Activated CD8-positive, alpha-beta memory T cell treated with anti-CD3 and anti-CD28 coated beads for 36 hours (primary cell): ENCODE measurements around the gene TSPAN5. TPM values are rescaled to one million over a fixed set of nuclear protein-coding genes. Genes with fewer than 3 reads are reported as not detected.

ENCODE experiments used
- CTCF ChIA-PET: fragments of 350-600 bp; sonication (Branson Sonifier 250); formaldehyde crosslinking; loops from one replicate; lab custom pipeline; 2021; ENCODE audit warnings: antibody characterized with exemption; lab: Charles Lee
- POLR2A ChIA-PET: fragments of 350-600 bp; sonication (Branson Sonifier 250); formaldehyde crosslinking; loops from one replicate; lab custom pipeline; 2021; ENCODE audit warnings: antibody characterized with exemption; lab: Charles Lee
- total RNA-seq, 2 experiments: library from RNA; stranded (reverse); gene quantifications; one replicate each; pipeline ENCODE4 v1.2.3, GENCODE V29; 2021

The TSPAN5 gene
- total RNA-seq, 2 experiments from 2014 or later = 19.7 to 21.0 TPM

GRCh38 chr4:98677799-98678198 is 19.4 kb upstream of the TSPAN5 start:
- ChIA-PET POLR2A (no interaction called here), CTCF (interaction anchor here (0.7 kb wide), 1 partner anchor 18 kb away, joined by 3 read pairs; no protein-coding TSS in a partner anchor)

GRCh38 chr4:98674404-98675173 is 16.2 kb upstream of the TSPAN5 start:
- ChIA-PET CTCF (no interaction called here), POLR2A (no interaction called here)

GRCh38 chr4:98673978-98674377 is 15.6 kb upstream of the TSPAN5 start:
- CTCF ChIA-PET = no interaction called here
- POLR2A ChIA-PET = no interaction called here

GRCh38 chr4:98673288-98673644 is 14.9 kb upstream of the TSPAN5 start:
- CTCF ChIA-PET = no interaction called here
- POLR2A ChIA-PET = no interaction called here

GRCh38 chr4:98672583-98673287 is 14.3 kb upstream of the TSPAN5 start:
- ChIA-PET CTCF (no interaction called here), POLR2A (no interaction called here)

- POLR2A ChIA-PET = interaction anchor here (0.6 kb wide), 1 partner anchor 258 kb away, joined by 4 read pairs; no protein-coding TSS in a partner anchor
- CTCF ChIA-PET = no interaction called here
Observed at GRCh38 chr4:98671131-98671530, 12.7 kb upstream of the TSPAN5 start.

- ChIA-PET CTCF (no interaction called here), POLR2A (no interaction called here)
Observed at GRCh38 chr4:98670186-98670585, 11.8 kb upstream of the TSPAN5 start.

- CTCF ChIA-PET = interaction anchor here (1.4 kb wide), 1 partner anchor 64 kb away, joined by 3 read pairs; no protein-coding TSS in a partner anchor
Observed at GRCh38 chr4:98669577-98669976, 11.2 kb upstream of the TSPAN5 start.

GRCh38 chr4:98664959-98665358 is 6.5 kb upstream of the TSPAN5 start:
- ChIA-PET CTCF (interaction anchor here (1.6 kb wide), 1 partner anchor 328 kb away, joined by 3 read pairs; no protein-coding TSS in a partner anchor), POLR2A (no interaction called here)

More at GRCh38 chr4:98669577-98669976, 11.2 kb upstream of the TSPAN5 start:
- POLR2A ChIA-PET = no interaction called here

GRCh38 chr4:98663226-98664006 is 5.0 kb upstream of the TSPAN5 start:
- ChIA-PET CTCF (interaction anchor here (1.6 kb wide), 1 partner anchor 330 kb away, joined by 3 read pairs; no protein-coding TSS in a partner anchor), POLR2A (interaction anchor here (0.5 to 0.9 kb wide), 3 partner anchors 60 to 266 kb away, joined by 3 to 5 read pairs (median 3); partner anchors contain the start of gene EIF4E)

- ChIA-PET POLR2A (interaction anchor here (0.5 to 1.3 kb wide), 2 partner anchors 59 to 179 kb away, joined by 3 read pairs; no protein-coding TSS in a partner anchor), CTCF (no interaction called here)
Observed at GRCh38 chr4:98662626-98663225, 4.3 kb upstream of the TSPAN5 start.

- ChIA-PET POLR2A (interaction anchor here (1.3 kb wide), 1 partner anchor 179 kb away, joined by 3 read pairs; no protein-coding TSS in a partner anchor), CTCF (no interaction called here)
Observed at GRCh38 chr4:98662055-98662453, 3.6 kb upstream of the TSPAN5 start.

GRCh38 chr4:98661371-98662054 is 3.1 kb upstream of the TSPAN5 start:
- ChIA-PET POLR2A (interaction anchor here (1.3 kb wide), 1 partner anchor 178 kb away, joined by 3 read pairs; no protein-coding TSS in a partner anchor), CTCF (no interaction called here)

- CTCF ChIA-PET = interaction anchor here (1.6 kb wide), 1 partner anchor 192 kb away, joined by 7 read pairs; no protein-coding TSS in a partner anchor
- POLR2A ChIA-PET = interaction anchor here (0.5 to 1.0 kb wide), 3 partner anchors 38 to 269 kb away, joined by 3 to 4 read pairs (median 3); no protein-coding TSS in a partner anchor
Observed at GRCh38 chr4:98659741-98660462, 1.5 kb upstream of the TSPAN5 start.

GRCh38 chr4:98659106-98659592 is 738 bp upstream of the TSPAN5 start:
- POLR2A ChIA-PET = interaction anchor here (1.0 to 2.0 kb wide), 3 partner anchors 174 to 270 kb away, joined by 3 to 19 read pairs (median 10); partner anchors contain the start of gene EIF4E

GRCh38 chr4:98657531-98658286 is 702 bp downstream of the TSPAN5 start:
- ChIA-PET CTCF (interaction anchor here (0.6 to 1.1 kb wide), 2 partner anchors 100 to 175 kb away, joined by 3 to 4 read pairs; no protein-coding TSS in a partner anchor), POLR2A (interaction anchor here (0.8 to 2.0 kb wide), 5 partner anchors 10 to 397 kb away, joined by 3 to 19 read pairs (median 7); partner anchors contain the start of genes EIF4E and RAP1GDS1)

More at GRCh38 chr4:98659106-98659592, 738 bp upstream of the TSPAN5 start:
- CTCF ChIA-PET = interaction anchor here (1.6 kb wide), 1 partner anchor 192 kb away, joined by 7 read pairs; no protein-coding TSS in a partner anchor
